WI38 (cell line): ENCODE measurements around the gene WASF2.
"Not testable (repeated sequence)": the region's sequence is repeated elsewhere in the genome, so short reads cannot be mapped to it uniquely, and the experiment has no call there.

Source experiments
- H3K4me3 ChIP-seq: 2 replicates; pipeline ENCODE4 v1.5.1; 2011; ENCODE audit warnings: low read depth, mild to moderate bottlenecking, control low read depth, low read length
- TF ChIP-seq, protein P1 (sequence below): IDR thresholded peaks from 2 replicates; pipeline ENCODE4 v1.5.1; 2012; ENCODE audit warnings: low read depth, mild to moderate bottlenecking, control low read depth, low read length

The WASF2 gene, protein sequence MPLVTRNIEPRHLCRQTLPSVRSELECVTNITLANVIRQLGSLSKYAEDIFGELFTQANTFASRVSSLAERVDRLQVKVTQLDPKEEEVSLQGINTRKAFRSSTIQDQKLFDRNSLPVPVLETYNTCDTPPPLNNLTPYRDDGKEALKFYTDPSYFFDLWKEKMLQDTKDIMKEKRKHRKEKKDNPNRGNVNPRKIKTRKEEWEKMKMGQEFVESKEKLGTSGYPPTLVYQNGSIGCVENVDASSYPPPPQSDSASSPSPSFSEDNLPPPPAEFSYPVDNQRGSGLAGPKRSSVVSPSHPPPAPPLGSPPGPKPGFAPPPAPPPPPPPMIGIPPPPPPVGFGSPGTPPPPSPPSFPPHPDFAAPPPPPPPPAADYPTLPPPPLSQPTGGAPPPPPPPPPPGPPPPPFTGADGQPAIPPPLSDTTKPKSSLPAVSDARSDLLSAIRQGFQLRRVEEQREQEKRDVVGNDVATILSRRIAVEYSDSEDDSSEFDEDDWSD

DNA sequence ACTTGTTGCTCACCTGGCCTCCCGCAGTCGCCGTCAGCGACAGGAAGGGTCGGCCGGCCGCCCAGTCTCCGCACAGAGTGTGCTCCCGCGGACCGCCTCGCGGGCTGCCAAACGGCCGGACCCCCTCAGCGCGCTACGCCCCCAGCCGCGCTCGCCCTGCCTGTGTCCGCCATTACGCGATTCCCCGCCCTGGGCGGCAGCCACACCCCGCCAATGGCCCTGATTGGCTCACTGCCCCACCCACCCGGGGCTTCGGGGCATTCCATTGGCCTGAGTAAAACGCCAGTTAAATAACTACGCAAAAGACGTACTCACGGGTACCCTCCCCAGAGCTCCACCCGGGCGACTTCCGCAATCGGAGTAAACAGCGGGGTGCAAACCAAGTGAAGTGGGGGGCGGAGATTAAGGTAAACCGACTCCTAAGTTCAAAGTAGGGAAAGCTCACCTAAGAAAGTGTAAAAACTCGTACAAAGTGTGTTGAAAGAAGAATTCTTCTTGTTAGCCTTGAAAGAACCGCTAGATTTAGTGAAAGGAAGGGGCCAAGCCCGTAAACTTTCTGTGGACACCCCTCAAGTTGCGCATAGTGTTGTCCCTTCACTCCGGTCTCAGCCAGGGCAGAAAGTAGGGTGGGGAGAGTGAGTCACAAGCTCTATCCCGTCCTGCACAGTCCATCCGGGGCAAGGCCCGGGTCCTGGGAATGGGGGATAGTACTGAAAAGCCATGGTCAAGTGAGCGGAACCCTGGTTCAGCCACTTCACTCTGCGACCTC is at the start of gene WASF2:
Gene WASF2 (minus strand): TSS at position 195 of the 769 bp plus-strand sequence. CDS start 61,277 bp downstream, outside the sequence.
- TF ChIP-seq, protein P1, sequence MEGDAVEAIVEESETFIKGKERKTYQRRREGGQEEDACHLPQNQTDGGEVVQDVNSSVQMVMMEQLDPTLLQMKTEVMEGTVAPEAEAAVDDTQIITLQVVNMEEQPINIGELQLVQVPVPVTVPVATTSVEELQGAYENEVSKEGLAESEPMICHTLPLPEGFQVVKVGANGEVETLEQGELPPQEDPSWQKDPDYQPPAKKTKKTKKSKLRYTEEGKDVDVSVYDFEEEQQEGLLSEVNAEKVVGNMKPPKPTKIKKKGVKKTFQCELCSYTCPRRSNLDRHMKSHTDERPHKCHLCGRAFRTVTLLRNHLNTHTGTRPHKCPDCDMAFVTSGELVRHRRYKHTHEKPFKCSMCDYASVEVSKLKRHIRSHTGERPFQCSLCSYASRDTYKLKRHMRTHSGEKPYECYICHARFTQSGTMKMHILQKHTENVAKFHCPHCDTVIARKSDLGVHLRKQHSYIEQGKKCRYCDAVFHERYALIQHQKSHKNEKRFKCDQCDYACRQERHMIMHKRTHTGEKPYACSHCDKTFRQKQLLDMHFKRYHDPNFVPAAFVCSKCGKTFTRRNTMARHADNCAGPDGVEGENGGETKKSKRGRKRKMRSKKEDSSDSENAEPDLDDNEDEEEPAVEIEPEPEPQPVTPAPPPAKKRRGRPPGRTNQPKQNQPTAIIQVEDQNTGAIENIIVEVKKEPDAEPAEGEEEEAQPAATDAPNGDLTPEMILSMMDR = no peak
- H3K4me3 ChIP-seq = peak within 1 kb of the TSS; percentile 74

DNA sequence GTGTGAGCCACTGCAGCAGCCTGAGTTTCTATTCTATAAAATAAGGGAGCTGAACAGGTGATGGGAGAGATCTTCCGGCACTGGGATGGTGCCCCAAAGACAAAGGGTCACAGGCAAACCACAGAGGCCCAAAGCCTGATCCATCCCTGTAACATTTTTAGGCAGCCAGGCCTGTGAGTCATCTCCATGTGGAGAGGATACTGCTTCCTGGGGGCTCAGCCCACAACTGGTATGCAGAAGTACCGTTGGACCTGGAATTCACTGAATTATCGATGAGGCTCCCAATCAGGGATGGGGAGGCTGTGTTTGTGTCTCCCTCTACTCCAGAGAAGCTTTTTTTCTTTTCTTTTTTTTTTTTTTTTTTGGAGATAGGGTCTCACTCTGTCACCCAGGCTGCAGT is 48.8 kb upstream of the WASF2 start:
- H3K4me3 ChIP-seq = no peak overlapping the region
- TF ChIP-seq, protein P1 = no peak

DNA sequence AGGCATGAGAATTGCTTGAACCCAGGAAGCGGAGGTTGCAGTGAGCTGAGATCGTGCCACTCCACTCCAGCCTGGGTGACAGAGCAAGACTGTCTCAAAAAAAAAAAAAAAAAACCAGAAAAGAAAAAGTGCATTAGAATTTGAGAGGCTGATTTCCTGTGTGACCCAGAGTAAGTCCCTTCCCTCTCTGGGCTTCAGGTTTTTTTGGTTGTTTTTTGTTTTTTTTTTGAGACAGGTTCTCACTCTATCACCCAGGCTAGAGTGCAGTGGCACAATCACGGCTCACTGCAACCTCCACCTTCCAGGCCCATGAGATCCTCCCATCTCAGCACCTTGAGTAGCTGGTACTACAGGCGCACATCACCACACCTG is 48.3 kb upstream of the WASF2 start:
- H3K4me3 ChIP-seq = not testable (repeated sequence)

DNA sequence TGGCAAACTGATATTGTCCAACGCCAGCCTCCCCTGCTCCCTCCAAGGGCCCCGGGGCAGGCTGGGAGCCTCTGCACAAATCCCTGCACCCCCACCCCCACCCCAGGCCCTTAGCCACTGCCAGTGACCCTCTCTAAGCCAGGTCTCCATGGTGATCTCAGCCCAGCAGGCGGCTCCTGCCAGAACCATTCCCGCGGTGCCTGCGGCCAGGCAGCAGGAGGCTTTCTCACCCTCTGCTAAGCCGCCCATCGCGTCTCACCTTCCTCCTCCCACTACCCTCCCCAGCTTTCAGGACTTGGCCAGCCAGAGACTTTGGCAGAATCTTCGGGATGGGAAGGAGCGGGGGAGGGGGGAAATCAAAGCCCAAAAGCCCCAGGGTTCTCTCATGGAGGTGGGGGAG is 46.8 kb upstream of the WASF2 start:
- no peak overlapping the region for H3K4me3 ChIP-seq
- TF ChIP-seq, protein P1 = no peak

DNA sequence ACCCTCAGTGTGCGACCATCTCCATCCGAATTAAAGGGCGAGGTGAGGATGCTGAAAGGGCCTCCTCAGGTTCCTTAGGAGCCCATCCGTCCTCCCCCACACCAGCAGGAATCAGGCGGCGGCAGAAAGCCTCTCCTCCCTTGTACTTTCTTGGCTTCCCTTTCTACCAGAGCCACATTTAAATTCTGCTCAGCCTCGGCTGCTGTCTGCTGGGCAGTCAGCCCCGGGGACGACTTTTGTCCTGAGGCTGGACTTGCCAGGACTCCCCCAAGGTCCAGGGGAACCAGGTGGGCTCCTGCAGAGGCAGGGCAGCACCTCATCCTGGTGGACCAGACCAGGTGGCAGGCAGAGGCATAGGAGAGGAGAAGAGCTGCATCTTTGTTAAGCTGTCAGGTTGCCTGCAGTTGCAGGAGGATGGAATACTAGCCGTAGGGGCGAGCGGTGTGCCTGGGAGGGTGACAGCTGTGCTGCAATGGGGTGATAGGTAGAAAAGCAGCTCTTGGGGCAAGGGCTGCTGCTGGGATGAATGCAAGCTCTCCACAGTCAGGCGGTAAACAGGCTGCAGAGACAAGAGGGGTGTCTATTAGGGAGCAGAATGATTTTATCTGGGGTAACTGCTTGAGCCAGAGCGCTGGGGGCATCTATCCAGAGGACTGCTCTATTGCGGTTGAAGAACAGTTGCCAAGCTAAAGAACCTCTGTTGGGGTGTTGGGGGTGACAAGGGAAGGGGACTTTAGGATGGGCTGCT is 46.2 kb upstream of the WASF2 start:
- TF ChIP-seq, protein P1 = no peak
- no peak overlapping the region for H3K4me3 ChIP-seq

DNA sequence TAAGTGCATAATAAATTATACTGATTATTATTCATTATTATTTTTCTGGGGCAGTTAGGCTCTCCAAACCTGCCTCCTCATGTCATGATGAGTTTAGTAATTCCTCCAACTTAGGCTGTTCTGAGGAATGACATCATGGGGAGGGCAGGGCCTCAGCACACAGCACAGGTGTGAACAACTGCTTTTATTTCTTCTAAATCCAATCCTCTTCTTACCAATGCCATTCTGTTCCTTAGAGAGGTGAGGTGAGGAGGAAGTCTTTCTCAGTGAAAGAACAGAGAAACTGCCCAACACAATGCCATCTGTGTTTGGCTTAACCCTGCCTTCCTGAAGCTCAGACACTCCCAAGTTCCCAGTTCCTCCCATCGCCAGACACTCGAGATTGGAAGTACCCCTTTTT is 45.4 kb upstream of the WASF2 start:
- H3K4me3 ChIP-seq = no peak overlapping the region
- TF ChIP-seq, protein P1 = no peak

DNA sequence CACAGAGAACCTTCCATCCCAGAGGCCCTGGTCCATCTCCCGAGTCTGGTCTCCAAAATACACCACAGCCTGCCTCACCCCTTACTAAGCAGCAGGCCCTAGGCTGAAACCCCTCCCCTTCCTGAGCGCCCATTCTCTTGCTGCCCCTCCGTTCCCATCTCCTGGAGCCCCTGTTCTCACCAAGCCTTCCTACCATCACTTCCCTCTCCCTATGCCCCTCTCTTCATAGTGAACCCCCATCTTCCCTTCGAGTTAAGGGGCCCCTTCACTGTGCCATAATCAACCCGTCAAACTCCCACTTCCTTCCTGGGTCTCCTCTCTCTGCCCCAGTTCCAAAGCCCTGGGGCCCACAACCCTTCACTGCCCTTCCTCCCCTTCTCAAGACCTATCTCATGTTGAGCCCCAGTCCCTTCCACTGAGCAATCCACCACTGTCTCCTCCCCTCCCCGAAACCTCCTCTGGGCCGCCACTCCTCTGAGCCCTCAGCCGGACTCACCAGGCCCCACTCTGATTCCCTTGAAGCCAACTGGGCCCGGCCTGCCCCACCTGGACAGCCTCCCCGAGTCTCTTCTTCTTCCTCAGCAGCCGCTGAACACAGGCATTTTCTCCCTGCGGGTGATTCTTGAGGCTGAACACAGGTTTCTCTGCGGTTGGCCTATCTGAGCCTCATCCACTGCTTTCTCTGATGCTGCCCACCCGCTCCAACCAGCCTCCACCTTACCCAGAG is 42.2 kb upstream of the WASF2 start:
- H3K4me3 ChIP-seq = no peak overlapping the region
- TF ChIP-seq, protein P1 = no peak
